ENCODE measurements around the gene GRAP2.
A peak's percentile ranks its signal among the peaks of the same experiment; 100 is the strongest.
"Not testable (repeated sequence)": the region's sequence is repeated elsewhere in the genome, so short reads cannot be mapped to it uniquely, and the experiment has no call there.

The GRAP2 gene

DNA sequence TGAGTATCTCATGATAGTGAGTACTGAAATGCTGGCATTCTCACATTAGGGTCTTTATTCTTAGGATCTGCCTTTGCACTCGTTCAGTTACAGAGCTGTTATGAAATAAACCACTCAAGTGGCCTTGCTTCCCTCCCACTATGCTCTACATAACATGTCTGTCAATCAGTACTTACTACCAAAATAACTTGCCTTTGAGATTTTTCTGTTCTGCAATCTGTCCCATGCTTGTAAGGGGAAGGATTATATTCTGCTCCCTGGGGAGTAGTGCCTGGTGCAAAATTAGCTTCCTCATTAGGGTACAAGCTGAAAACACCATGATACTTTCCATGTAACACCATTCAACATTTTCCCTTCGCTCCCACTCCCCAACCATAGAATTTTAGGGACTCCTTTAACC, 1.9 kb upstream of the GRAP2 start:
- DNase-seq, result peak in 1 of 2 experiments; percentile 29

GRCh38 chr22:39901565-39902146, 772 bp downstream of the GRAP2 start:
- no peak for DNase-seq

- DNase-seq, result not testable (repeated sequence)
Measured at GRCh38 chr22:39904024-39904423, 3.1 kb downstream of the GRAP2 start.

GRCh38 chr22:39904862-39905261, 4.0 kb downstream of the GRAP2 start:
- DNase-seq, result no peak

DNA sequence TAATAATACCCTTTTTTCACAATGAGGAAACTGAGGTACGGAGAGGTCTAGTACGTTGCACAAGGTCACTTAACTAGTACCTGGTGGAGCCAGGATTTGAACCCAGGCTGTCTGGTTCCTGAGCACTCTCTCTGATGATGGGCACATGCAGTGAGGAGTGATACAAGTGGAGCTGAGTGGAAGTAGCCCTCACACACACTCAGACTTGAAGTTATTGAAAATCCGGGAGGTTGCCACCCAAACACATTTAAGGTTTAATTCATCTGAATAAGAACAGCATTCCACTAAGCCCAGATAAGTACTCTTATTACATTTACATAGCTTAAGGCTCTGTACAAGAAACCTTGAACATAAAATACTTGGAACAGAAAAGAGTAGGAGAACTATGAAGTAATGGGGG, 4.8 kb downstream of the GRAP2 start:
- no peak for DNase-seq

GRCh38 chr22:39906207-39906606, 5.3 kb downstream of the GRAP2 start:
- no peak for DNase-seq

DNA sequence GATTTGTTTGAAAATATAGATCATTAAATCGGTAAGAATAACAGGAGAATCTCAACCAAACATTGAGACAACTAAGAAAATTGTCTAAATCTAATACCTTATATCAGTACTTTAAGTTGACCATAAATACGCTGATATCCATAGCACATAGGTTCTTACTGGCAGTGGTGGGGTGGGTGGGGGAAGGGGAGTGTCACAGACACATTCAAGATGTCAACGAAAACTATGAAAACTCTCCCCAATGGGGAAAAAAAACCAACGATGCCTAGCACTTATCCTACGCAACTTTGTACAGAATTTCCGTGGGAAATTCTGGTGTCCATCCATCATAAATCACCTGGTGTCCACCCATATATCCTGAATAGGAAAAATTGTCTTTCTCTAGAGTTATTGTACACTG, 6.2 kb downstream of the GRAP2 start:
- DNase-seq, result no peak

GRCh38 chr22:39907605-39908097, 6.8 kb downstream of the GRAP2 start:
- no peak for DNase-seq

- no peak for DNase-seq
Measured at GRCh38 chr22:39908136-39908535, 7.3 kb downstream of the GRAP2 start.

DNA sequence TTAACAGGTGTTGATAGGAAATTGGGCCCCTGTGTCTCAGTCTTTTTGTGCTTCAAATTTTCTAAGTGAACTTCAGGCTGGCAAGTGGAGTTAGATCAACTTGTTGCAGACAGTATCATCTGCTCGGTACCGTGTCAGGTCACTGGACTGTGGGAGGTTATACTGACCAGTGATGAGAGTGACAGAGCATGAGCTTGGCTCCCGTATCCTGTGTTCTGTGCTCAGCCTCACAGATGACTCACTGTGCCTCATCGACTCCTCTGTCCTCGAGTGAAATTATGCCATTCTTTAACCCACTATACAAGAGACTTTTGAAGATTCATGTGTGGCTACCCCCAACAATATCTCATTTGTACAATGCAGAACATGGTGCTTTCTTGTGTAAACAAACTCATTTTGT, 7.9 kb downstream of the GRAP2 start:
- no peak for DNase-seq

DNA sequence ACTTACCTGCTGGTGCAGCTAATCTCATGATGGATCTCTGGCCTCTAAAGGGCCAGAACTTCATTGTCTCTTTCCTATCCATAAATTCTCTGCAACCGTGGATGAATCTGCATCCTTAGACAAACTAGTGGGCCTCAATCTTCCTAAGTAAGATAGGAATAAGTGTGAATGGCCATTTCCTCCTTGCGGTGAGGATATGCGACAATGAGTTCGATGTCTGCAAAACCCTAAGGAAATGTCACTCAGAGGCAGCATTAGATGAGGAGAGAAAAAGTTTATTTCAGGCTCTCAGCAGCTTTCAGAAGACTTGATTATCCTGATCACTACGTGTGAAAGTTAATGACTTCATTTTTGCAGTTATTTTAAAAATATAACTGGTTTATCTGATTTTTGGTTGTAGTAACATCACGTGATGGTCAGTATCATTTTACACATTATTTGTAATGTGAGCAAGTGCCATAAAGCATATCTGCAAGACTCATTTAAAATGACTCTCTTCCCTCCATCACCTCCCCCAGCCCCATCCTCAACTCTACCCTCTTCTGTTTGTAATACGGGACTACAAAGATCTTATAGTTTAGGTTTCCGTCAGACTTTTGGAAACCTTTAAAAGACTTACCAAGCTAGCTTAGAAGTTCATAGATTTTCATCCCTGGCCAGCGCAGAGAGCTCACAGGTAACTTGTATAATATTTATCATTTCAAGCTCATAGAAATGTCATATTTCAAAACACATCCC, 10.2 kb downstream of the GRAP2 start:
- DNase-seq, result no peak

- no peak for DNase-seq
Measured at GRCh38 chr22:39913321-39913720, 12.4 kb downstream of the GRAP2 start.

DNA sequence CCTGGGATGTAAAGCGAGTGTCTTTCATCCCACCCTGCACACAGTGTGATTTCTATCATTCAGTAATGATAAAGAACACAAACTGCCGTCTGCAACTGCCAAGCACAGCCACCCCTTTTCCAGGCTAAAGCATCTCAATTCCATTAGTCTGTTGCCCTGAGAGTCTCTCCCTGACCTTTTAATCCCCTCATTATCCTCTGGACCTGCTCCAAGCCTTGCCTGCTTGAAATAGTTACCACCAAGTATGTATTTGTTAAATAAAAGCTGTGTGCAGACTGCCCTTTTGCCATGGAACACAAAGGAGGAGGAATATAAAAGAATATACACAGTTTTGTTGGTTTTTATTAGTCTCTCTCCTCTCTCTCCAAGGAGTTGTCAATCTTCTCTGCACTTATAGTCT, 13.0 kb downstream of the GRAP2 start:
- no peak for DNase-seq

DNA sequence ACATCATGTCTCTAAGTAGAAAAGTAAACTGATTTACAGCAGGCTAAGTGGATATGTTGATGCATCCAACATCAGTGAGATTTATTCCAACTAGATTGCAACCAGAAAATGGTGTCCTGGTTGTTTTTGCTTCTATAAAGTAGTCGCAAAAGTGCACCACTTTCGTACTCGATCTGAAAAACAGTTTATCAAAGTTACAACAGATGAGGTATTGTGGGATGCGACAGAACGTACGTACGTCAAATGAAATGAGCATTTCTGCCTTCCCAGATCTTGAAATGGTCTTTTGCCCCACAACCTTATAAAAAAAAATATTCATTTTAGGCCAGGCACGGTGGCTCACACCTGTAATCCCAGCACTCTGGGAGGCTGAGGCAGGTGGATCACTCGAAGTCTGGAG, 13.7 kb downstream of the GRAP2 start:
- no peak for DNase-seq

DNA sequence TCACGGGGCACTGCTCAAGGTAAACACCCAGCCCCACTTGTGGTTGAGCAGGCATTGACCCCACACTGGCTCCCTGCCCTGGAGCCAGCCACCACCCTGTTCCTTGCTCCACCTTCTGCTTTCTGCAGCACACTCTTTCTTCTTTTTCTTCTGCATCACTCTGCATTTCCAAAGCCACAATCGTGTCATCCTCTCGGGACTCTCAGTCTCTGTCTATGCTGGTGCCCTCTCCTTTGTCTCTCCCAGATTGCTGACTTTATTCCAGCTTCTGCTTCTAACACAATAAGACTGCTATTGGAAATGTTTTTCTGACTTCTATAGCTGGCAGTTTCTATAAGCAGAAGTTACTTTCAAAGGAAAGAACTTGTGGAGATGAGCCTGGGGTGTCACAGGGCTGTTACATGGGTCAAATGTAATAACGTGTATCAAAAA, 14.4 kb downstream of the GRAP2 start:
- DNase-seq, result no peak

GRCh38 chr22:39916496-39916895, 15.6 kb downstream of the GRAP2 start:
- no peak for DNase-seq

- DNase-seq, result peak in 1 of 2 experiments; percentile 13
Measured at GRCh38 chr22:39917197-39917643, 16.3 kb downstream of the GRAP2 start.

GRCh38 chr22:39917776-39918495, 17.1 kb downstream of the GRAP2 start:
- DNase-seq, result peak in 1 of 2 experiments; percentile 14

DNA sequence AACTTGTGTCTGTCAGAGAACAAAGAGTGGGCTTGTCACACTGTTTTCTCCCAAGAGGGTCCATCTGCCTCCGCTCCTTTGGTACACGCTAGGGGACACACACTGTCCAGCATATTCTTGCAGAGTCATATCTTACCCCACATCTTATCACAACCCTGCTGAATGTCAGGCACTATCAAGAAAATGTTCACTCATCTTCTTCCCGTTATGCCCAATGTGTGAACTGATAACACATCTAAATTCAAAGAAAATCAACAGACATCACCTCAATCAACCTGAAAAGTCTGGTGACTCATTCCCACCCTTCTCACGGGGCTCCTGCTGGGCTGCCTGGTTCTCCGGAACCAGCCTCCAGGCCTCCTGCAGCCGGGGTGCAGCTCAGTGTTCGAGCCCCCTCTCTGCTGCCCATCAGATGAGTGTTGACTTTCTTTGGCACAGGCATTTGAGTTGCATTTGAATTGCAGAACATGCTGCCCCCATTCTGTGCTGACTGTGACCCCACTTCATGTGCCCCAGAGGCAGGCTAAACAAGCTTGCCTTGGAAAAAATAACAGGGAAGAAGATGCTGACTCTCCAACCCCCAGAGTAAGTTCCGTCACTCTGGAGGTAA, 19.4 kb downstream of the GRAP2 start:
- DNase-seq, result no peak

GRCh38 chr22:39923696-39924095, 22.8 kb downstream of the GRAP2 start:
- DNase-seq, result peak in 1 of 2 experiments; percentile 41

DNA sequence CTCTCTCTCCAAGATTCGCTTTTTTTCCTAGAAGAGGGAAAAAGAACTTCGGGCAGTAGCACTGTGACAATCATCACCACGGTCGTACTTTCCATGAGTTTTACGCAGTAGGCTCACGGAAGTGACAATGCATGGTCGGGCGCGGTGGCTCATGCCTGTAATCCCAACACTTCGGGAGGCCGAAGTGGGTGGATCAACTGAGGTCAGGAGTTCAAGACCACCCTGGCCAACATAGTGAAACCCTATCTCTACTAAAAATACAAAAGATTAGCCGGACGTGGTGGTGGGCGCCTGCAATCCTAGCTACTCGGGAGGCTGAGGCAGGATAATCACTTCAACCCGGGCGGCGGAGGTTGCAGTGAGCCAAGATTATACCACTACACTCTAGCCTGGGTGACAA, 23.4 kb downstream of the GRAP2 start:
- no peak for DNase-seq

DNA sequence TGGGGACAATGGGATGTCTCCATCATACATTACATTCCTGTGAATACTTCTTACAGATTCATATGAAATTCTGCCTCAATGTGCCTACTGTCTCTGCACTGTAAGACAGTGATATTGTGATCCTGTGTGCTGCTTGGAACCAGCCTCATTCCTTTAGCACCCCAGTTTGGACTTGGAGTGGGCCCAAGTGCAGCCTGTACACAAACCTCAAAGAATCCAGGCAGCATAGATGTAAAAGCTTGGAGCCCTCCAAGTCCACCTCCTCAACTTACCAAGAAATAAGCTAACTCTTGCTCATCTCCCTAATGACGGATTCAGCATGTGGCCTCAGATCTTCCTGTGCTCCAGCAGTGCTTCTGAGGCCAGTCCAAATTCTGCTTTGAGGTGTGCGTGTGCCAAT, 24.4 kb downstream of the GRAP2 start:
- no peak for DNase-seq

DNA sequence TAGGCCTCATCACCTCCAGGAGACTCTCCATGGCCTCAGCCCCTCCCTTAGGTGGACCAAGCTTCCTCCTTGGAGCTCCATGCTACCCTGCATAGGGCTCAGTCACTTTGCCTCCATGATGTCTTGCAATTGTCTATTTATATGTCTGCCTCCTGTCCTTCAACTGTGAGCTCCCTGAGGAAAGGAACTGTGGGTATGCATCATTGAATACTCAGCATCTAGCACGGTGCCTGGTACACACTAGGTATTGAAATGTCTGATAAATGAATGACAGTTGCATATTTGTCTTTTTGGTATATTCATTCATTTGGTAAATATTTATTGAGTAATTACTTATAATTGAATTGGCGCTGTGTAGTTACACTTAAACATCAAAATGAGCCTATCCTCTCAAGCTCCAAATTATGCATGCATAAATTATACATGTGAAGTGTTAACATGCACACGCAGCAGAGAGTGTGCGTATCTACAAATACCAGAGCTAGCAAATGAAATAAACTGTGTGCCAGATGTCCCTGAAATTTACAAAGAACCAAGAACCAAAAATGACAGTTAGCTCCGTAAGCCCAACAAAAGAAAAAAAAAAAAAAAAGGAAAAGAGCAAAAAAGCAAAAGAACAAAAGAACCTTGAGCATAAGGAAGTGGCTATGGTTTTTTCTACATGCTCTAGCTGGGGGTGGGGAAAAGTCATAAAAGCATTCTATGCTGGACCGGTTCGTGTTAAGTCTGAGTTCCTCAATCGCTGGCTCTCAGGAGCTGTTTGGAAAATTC, 25.2 kb downstream of the GRAP2 start:
- DNase-seq, result no peak
